ENCODE results near the gene SLC47A1. TPM values are rescaled to one million over a fixed set of nuclear protein-coding genes. Genes with fewer than 3 reads are reported as not detected.

Gene SLC47A1
- total and polyA plus RNA-seq, 2 of the 13 experiments (the other 11 are each of a cell fraction or from before 2014, with no cell fraction given), result 42.1 to 67.5 TPM

DNA sequence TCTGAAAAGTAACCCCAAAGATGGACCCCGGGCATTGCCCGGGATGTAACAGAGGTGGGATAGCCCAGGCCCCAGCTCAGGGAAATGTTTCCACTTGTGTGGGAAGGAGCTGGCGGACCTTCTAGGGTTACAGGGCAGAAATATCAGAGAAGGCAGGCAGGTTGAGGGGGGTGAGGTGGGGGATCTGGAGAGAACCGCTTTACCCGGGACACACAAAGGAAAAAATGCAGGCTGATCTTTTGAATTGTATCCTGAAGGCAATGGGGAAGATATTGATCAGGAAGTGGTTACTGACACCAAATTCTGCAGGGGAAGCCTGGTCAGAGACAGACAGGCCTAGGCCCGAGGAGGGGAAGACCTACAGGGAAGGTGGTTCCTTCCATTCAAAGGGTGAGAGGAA is 3.5 kb downstream of the SLC47A1 start:
- Histone ChIP-seq H2AFZ (ENCODE audit: low read length) (no peak overlapping the region), H3K4me1 (ENCODE audit: insufficient read depth, low read length) (peaks cover 80% of the 10 kb centered on the region), H3K9me3 (ENCODE audit: low read length) (no peaks in the 10 kb centered on the region), H3K4me3 (replicated peaks in 1 of 3; ENCODE audit: insufficient read depth in 1 of 3, low read depth in 2 of 3, low read length in 3 of 3) (no peak overlapping the region), H3K27ac (ENCODE audit: extremely low read length, insufficient read depth, low read length) (peak overlapping the region; percentile 78), H3K79me2 (ENCODE audit: insufficient read depth, low read length) (peaks cover 75% of the 10 kb centered on the region), H3K27me3 (ENCODE audit: control insufficient read depth in 1 of 2, insufficient read depth in 2 of 2, low read length in 2 of 2) (no peaks in the 10 kb centered on the region; a peak in 1 of 5 replicates), H4K20me1 (ENCODE audit: insufficient read depth, low read length) (no peaks in the 10 kb centered on the region), H3K36me3 (replicated peaks in 1 of 2; ENCODE audit: control insufficient read depth in 1 of 2, insufficient read depth in 2 of 2, low read length in 2 of 2) (peaks cover 5 to 13% of the 10 kb centered on the region in 2 experiments; a peak in 4 of 5 replicates), H3K4me2 (ENCODE audit: low read depth, low read length) (peak overlapping the region; percentile 87), H3K9ac (ENCODE audit: insufficient read depth, low read depth, low read length) (no peak overlapping the region)
- DNase-seq (ENCODE audit: low spot score), result no peak
- ATAC-seq, result no peak
- 64% methylated on average over 6 of the region's 6 CpGs for WGBS (ENCODE audit: low lambda C conversion rate)
- intact Hi-C loops (cut with micrococcal nuclease; ENCODE audit: unreplicated experiment) (loop anchor here (5.0 kb wide), 1 partner anchor 110 kb away; the partner anchor contains the start of gene ALDH3A2), in situ Hi-C loops (cut with HindIII; ENCODE audit: extremely low pct_ligation_motif_present, low pct_unique_long_range_greater_than_20kb) (no loop called here)
- ChIA-PET POLR2A (interaction anchor here (0.6 to 4.2 kb wide), 6 partner anchors 9 to 212 kb away, joined by 3 to 43 read pairs (median 6); partner anchors contain the start of genes ALDH3A2 and MAPK7), CTCF (ENCODE audit: low intra/inter-chr PET ratio, low total read pairs) (no interaction called here)
- no TSS peak for BruUV-seq (replicated peaks)
- no peak for FAIRE-seq
- TF ChIP-seq SP4 (CRISPR knock-in tag; IDR thresholded peaks at IDR 0.05) (no peak), ZBTB38 (CRISPR knock-in tag; IDR thresholded peaks at IDR 0.05) (no peak), TARDBP (CRISPR knock-in tag; IDR thresholded peaks at IDR 0.05) (0 out of 2 replicates have a peak, but pooled peaks have one; percentile 15), PHF21A (CRISPR knock-in tag; IDR thresholded peaks at IDR 0.05) (0 out of 2 replicates have a peak, but pooled peaks have one; percentile 8), ZNF629 (CRISPR knock-in tag; conservative IDR thresholded peaks at IDR 0.05) (no peak), ZFX (CRISPR knock-in tag; IDR thresholded peaks at IDR 0.05; ENCODE audit: low read depth) (peak; percentile 12; the same call in 1 of the 2 replicates), BHLHE40 (IDR thresholded peaks at IDR 0.05; ENCODE audit: low read length) (no peak)
